Measurements from ENCODE around the gene ATXN1.

GRCh38 chr6:16570221-16570553 is 191.1 kb downstream of the ATXN1 start:
- TF ChIP-seq ZNF24 (IDR thresholded peaks at IDR 0.05) (no peak), USF2 (IDR thresholded peaks at IDR 0.05; ENCODE audit: low read depth, low read length) (no peak), USF2 (CRISPR knock-in tag; IDR thresholded peaks at IDR 0.05; ENCODE audit: borderline replicate concordance) (no peak), SMC3 (IDR thresholded peaks at IDR 0.05; ENCODE audit: low read length) (no peak), TBP (CRISPR knock-in tag; IDR thresholded peaks at IDR 0.05) (no peak), ZNF780A (CRISPR knock-in tag; IDR thresholded peaks at IDR 0.05) (no peak), ZFP36L1 (CRISPR knock-in tag; IDR thresholded peaks at IDR 0.05) (no peak)
- TF ChIP-seq, protein P1, sequence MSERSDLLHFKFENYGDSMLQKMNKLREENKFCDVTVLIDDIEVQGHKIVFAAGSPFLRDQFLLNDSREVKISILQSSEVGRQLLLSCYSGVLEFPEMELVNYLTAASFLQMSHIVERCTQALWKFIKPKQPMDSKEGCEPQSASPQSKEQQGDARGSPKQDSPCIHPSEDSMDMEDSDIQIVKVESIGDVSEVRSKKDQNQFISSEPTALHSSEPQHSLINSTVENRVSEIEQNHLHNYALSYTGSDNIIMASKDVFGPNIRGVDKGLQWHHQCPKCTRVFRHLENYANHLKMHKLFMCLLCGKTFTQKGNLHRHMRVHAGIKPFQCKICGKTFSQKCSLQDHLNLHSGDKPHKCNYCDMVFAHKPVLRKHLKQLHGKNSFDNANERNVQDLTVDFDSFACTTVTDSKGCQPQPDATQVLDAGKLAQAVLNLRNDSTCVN (CRISPR knock-in tag; IDR thresholded peaks at IDR 0.05; ENCODE audit: borderline replicate concordance): no peak
- TF ChIP-seq, protein P2, sequence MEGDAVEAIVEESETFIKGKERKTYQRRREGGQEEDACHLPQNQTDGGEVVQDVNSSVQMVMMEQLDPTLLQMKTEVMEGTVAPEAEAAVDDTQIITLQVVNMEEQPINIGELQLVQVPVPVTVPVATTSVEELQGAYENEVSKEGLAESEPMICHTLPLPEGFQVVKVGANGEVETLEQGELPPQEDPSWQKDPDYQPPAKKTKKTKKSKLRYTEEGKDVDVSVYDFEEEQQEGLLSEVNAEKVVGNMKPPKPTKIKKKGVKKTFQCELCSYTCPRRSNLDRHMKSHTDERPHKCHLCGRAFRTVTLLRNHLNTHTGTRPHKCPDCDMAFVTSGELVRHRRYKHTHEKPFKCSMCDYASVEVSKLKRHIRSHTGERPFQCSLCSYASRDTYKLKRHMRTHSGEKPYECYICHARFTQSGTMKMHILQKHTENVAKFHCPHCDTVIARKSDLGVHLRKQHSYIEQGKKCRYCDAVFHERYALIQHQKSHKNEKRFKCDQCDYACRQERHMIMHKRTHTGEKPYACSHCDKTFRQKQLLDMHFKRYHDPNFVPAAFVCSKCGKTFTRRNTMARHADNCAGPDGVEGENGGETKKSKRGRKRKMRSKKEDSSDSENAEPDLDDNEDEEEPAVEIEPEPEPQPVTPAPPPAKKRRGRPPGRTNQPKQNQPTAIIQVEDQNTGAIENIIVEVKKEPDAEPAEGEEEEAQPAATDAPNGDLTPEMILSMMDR (CRISPR knock-in tag; IDR thresholded peaks at IDR 0.05): no peak
